ENCODE results near the gene SMG6.
A peak's percentile ranks its signal among the peaks of the same experiment; 100 is the strongest.

SMG6 gene

DNA sequence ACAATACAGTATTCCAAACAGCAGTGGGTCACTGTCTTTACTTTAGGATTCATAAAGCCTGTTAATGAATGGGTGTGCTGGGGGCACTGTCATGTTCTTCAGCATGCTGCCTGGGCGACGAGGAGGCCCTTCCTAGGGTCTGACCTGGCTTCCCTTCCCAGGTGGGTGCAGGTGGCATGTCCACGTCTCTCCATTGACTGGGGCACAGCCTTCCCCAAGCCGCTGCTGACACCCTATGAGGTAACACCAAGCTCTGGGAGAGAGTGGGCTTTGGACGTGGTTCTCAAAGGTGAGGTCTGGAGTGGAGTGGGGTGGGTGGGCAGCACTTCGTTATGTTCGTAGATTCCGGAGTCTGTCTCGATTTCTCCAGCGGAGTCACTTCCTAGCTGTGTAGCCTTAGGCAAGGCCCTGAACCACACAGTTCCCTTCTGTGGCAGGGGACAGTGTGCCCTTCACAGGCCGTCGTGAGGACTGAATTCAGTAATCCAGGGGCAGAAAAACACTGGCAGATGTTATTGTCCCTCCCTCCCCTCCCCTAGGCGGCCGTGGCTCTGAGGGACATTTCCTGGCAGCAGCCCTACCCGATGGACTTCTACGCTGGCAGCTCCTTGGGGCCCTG lies 262.5 kb downstream of the SMG6 start:
- no peak for DNase-seq

DNA sequence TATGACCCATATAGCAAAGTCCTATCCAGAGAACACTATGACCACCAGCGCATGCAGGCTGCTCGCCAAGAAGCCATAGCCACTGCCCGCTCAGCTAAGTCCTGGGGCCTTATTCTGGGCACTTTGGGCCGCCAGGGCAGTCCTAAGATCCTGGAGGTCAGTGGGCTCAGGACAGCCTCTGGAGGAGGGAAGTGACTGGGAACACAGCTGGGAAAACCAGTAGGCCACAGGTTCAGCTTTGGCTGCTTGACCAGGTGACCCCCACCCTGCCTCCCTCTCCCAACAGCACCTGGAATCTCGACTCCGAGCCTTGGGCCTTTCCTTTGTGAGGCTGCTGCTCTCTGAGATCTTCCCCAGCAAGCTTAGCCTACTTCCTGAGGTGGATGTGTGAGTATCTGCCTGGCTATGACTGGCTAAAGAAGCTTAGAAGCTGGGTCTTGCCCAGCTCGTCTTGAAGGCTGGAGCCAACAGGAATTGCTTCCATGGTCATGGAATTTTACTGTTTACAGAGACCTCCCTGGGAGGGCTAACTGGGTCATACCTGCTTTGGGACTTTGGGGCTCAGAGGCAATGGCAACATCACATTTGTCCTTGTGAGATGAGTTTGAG lies 263.3 kb downstream of the SMG6 start:
- DNase-seq: no peak

DNA sequence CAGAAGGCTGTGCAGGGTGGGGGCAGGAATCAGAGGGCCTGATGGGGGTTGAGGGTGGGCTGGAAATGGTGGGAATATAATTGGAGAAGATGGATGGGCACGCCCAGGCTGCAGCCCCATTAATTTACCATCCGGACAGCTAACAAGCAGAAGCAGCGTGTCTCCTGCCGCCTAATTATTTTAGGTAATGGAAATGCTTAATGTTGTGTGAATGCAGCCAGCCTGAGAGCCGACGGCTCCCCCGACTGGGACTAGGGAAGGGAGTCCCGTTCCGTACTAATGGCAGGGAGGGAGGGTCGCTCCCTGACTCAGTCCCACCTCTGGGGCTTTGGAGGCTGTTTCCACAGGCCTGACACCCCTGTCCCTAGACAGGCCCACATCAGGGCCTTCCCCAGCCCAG lies 266.4 kb downstream of the SMG6 start:
- no peak for DNase-seq

DNA sequence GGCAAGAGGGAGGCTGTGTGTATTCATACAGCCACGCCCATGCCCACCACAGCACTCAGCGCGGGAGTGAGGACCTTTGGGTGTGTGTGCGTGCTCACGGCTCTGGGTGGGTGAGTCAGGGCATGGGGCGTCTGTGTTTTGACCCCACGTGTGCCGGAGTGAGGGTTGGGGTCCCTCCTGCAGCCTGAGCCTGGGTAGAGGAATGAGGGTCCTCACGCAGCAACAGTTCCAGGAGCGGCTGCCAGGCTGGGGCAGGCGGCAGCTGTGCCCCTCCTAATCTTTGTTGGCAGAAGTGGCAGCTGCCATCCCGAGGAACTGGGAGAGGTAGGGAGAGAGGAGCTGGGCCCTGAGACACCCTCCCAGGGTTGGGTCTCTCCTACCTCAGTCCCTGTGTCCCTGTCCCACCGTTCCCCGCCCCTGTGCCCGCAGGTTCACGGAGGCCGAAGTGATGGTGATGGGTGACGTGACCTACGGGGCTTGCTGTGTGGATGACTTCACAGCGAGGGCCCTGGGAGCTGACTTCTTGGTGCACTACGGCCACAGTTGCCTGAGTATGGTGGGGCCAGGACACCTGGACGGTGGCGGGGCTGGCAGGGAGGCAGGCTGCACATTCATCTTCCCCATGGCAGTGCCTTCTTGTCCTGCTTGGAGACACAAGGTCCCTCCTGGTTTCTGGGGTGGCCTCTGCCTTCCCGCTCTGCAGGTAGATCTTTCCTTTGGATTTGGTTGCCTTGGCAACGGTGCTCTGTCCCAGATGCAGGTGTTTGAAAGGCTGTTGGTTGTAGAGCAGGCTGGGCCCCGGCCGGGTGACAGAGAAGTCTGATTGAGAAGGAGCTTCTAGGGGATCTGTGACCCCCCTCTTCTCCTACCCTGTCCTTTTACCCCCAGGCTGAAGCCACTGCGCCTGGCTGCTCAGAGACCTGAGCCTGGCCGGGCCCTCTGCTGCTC lies 267.8 kb downstream of the SMG6 start:
- no peak for DNase-seq

DNA sequence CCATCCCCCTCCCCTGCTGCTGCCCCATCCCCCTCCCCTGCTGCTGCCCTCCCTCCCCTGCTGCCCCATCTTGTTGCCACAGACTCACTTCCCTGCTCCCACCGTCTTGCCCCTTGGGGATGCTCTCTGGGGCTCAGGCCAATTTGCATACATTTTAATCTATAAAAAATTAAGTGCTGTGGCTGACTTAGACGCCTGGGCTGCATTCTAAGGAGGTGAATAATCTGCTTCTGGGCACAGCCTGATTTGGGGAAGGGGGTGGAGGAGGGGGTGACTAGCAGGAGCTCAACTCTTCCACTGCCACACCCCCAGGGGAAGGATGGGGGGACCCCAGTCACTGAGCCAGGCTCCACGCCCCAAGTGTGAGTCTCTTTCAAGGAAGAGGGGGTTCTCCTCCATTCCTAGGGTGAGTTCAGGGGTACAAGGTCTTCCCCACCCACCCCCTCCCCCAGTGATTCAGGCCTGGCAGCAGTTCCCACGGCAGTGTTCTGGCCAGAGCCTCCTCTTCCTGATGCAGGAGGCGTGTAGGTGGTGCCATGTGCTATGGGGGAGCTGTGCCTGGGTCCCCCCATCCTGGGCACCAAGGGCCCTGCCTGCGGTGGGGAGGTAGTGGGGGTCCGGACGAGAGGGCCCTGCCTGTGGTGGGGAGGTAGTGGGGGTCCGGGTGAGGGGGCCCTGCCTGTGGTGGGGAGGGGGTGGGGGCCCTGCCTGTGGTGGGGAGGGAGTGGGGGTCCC lies 268.6 kb downstream of the SMG6 start:
- no peak for DNase-seq

DNA sequence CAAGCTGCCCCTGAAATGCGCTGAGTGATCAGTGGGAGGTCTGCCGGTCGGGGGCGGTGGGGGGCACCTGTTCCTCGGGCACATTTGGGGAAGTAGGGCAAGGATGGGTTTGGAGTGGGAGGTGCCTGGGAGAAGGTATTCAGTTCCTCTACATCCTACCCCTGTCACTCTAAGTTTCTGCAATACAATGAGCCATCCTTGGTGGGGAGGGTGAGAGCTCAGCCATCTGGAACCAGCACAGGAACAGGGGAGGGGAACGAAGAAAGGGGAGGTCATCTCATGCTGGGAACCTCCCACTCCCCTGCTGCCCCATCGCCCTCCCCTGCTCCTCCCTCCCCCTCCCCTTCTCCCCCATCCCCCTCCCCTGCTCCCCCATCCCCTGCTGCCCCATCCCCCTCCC lies 269.4 kb downstream of the SMG6 start:
- DNase-seq: no peak

DNA sequence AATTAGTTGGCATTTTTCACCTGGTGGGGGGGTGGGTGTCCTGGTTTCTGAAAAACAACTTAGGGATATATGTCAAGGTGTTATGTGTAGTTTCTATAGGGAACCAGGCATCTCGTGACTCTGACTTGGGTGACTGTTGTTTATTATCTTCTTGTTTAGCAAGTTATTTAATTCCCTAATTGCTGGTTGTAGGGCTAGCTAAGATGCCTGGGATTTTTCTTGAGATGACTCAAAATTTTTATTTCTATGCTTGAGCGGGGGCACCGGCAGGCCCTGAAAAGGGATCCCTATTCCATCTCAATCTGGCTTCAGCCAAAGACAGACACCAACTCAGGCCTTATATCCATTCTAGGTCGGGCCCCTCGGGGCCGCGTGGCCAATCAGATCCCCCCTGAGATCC lies 270.4 kb downstream of the SMG6 start:
- DNase-seq: no peak

DNA sequence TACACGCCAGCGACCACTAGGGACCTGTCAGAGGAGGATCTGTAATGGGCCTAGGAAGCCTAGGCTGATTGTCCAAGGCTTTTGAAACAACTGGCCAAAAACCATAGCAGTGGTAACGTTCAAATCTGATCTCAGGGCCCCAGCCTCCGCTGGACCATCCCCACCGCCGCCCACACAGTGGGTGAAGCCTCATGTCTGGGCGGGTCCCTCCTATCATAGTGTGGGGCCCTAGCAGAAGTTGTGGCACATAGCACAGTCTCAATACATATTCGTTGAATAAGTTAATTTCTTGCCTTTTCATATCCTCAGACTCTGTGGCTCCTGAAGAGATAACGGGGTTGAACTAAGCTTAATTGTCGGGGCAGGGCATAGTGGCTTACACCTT lies 272.8 kb downstream of the SMG6 start:
- no peak for DNase-seq

DNA sequence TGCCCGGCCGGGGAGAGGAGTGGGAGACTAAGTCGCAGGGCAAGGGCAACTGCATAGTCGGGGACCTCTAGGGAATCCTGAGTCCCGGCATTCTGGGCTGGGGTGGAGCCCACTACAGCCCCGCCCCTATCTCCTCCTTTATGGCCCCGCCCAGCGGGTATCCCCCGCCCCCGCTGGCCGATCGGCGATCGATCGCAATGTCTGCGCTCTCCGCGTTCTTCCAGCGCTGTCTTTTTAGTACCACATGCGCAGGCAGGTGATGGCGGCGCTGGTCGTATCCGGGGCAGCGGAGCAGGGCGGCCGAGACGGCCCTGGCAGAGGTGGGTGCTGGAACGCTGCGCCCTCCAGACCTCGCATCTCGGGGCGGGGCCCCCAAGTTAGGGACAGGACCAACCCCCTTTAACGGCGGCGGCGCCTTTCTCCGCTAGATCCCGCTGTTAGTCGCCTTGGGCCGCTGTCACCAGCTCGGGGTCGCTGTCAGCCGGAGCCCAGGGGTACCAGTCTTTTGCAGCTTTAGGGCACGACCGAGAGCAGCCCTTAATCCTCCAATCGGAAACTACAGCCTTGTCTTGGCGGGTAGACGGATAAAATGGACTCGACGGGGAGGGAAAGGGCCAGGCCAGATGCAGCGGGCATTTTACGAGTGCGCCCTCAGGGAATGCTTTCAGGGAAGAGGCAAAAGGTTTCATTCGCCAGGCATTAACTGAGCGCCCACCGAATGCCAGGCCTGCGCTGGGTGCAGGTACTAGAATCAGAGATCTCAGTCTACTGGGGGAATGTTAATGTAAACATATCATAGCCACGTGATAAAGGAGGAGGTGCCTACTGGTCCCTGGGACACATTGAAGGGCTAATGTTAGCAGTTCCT lies 273.4 kb downstream of the SMG6 start, which contains the start of gene DPH1:
Gene DPH1, plus strand, starts transcription at position 243 of the 868 bp plus-strand sequence. Its CDS starts 17 bp downstream, at position 260.
- peak; percentile 59 for DNase-seq

DNA sequence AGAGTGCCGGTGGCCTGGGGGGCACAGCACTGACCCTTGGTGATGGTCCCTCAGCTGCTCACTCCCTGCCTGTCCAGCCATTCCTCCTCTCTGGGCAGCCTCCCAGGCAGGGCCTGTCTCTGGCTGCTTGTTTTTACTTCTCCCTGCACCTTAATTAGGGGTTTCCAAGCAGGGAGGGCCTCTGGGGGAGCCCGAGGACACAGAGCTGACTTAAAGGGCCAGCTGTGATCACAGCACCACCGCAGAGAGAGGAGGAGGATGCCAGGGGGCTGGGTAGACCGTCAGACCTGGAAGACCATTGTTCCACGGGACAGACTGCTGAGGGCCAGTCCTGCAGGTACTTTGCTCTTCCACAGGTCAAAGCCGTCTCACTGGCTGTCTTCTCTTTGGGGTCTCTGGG lies 274.8 kb downstream of the SMG6 start:
- DNase-seq: no peak

DNA sequence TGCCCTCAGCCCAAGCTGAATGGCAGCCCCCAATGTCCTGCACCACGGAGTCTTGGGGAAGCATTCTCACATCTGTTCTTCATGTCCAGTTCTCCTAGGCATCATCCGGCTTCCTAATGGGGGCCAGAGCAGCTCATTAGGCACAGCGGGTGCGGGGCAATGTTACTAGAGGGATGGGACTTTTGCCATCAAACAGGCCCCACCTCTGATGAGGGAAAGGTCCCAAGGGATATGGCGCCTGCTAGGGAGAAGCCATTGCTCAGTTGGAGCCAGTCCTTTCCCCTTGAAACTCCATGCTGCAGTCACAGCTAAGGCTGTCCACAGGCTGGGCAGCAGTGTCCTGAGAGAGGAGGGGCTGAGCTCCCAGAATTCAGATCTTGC lies 275.4 kb downstream of the SMG6 start:
- no peak for DNase-seq

DNA sequence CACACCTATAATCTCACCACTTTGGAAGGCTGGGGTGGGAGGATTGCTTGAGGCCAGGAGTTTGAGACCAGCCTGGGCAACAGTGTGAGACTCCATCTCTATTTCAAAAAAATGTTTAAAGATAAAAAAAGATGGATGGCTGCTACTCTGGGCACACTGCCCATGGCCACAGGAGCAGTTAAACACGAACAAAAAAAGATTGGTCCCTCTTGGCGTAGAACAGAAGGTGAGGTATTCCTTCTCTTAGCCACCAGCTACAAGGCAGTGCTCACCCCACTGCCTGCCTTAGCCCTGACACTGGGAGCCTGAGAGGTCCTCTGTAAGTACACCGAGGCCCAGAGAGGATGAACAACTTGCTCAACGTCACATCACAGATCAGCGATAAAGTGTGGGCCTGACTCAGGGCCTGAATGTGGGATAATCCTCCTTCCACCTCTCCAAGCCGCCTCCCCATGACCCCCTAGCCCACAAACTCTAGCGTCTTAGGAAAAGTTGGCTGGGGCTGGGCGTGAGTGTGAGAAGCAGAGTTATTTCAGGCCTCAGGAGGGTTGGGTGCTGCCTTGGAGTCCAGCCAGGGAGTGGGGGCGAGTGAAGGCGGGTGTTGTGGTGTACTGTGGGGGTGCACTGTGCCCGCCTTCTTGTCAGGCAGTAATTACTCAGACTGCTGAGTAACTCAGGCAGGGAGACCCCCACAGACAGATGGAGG lies 275.9 kb downstream of the SMG6 start:
- DNase-seq: no peak

DNA sequence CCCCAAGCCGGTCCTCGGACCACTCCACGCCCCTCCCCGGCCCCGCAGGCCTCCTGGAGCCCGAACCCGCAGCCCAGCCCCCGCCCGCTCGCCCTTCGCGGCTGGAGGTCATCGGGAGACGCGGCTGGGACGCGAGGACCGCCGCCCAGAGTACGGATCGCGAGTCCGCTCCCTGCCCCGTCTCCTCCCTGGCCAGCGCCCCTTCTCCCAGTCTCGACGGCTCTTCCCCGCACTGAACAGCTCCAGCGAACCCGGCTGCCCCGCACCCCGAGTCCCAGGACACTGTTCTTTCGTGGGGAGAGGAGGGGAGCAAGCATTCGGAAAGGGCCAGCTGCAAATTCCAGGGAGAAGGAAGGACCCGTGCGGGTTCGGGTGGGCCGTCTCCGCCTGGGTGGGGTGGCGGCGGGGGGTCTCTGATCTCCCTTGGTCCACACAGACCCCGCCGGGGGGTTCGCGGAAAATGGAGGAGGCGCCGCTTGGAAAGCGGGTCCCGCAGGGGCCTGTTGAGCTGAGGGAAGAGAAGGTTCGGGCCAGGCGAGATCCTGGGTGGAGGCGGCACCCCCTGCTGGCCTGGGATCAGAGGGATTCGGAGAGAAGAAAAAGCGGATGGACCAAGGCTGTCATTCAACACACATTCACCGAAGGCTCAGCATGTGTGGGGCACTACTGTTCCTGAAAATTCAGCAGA lies 277.8 kb downstream of the SMG6 start:
- peak; percentile 68 for DNase-seq

DNA sequence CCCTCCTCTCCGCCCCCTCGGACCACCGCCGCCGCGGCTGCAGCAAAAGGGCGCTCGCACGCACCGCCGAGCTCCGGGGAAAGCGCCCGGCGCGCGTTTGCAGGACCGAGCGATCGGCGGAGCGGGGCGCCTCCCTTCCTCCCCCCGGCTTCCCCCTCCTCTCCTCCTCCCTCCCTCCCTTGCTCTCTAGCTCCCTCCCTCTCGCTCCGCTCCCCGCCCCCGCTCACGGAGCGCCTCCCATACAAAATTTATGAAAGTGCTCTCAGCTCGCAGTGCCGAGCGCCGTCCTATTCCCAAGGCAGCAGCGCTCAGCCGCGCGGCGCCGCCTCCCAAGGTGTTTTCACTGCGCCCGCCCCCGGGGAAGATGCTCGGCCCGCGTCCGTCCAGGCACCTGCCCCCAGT lies 278.4 kb downstream of the SMG6 start, which contains the start of gene RTN4RL1:
Gene RTN4RL1, minus strand, starts transcription at position 115 of the 402 bp plus-strand sequence. CDS start 469 bp downstream, outside the sequence.
- DNase-seq: peak; percentile 53

DNA sequence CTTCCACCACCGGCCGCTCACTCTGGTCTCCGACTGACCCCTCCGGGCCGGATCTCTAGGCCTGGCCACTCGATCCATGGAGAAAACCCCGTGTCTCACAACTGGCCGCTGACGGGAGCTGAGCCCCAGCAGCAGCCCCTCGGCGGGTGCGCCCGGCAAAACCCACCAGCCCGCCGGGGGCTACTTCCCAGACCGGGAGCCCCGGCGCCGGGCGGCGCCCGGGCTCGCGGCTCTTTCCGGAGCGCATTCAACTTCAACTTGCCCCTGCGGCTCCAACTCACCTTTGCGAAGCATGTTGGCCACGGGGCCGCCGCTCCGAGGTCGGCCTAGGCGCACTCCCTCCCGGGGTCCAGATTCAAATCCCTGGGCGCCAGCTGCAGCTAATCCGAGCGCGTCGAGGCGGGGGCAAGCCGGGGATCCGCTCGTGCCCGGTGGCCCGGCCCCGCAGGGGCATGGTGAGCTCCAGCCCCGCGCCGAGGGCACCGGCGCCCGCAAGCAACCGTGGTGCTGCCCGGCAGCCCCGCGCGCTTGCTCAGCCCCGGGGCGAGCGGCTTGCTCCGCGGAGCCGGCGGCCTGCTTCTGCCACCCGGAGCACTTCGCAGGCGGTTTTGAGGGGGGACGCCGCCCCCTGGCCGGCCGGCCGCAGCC lies 278.9 kb downstream of the SMG6 start:
- DNase-seq: no peak

DNA sequence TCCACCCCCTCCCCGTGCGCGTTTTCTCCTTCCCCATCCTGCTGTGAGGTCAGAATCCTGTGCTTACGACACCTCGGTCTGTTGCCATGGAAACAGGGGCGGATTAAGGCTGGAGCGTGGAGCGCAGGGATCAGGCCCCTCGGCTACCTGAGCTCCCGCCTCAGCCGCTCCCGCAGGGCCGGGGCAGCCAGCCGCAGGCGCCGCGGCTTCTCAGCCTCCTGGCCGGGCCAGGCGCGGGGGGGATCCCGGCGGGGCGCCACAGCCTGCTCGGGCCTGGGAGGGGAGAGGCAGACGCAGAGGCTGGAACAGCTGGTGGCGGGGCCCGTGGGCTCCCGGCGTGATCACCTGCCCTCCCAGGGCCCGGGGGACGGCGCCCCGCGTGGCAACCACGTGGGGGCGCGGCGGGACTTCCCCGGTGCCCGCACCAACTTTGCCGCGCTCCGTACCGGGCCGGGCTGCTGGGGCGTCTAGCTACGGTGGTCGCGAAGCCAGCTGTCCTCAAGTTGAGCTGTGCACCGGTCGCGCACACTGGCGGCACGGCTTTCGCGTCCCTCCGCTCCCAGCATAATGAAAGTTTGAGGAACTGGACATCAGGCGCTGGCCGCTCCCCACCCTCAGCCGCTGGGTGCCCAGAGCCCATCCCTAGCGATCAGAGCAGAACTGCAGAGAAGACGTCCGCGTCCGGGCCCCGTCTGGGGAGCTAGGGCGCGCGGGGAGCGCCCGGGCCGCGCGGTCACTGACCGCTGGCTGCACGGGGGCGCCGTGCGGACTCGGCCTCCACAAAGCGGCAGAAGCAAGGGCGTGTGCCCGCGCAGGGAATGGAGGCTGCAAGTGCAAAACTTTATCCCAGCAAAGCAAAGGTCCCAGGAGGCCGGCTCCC lies 279.7 kb downstream of the SMG6 start:
- peak; percentile 7 for DNase-seq

DNA sequence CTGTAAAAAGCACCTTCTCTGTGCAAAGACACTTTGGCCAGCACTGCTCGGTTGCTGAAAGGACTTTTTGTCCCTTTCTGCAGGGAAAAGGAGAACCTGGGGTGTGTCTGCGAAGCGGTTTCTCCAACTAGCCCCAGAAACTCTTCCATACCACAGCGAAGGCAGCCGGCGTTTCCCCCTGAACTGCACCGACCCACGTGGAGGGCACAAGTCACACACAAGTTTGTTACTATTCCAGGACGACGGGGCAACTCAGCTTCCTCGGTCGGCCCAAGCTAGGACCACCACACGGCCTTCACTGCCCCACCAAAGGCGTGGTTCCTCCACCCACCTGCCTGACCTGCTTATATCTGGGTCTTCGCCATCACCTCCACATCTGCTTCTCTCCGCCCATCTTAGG lies 280.3 kb downstream of the SMG6 start:
- DNase-seq: no peak

DNA sequence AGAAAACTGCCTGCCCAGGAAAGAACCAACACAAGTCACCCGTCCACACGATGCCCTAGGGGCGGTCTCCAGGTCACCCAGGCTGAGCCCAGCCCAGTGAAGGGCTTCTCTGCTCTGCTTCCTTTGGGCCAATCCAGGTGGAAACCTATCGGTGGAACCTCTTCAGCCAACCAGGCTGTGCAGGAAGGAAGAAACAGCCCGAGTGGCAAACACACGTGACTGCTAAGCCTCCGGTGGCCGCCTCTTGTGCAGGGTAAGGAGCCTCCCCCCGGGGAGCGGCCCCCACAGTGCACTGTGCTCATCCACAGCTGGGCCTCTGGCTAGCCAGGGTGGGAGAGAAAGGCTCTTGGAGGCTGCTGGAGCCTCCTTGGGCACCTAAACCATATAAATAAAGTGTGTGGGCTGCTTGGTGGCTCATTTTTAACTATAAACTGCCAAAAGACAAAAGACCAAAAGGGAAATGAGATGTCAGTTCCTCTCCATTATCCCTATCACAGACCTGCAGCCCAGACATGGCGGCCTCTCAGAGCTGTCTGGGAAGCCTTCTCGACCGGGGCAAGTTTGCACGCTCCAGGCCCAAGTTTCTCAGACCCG lies 280.8 kb downstream of the SMG6 start:
- no peak for DNase-seq

DNA sequence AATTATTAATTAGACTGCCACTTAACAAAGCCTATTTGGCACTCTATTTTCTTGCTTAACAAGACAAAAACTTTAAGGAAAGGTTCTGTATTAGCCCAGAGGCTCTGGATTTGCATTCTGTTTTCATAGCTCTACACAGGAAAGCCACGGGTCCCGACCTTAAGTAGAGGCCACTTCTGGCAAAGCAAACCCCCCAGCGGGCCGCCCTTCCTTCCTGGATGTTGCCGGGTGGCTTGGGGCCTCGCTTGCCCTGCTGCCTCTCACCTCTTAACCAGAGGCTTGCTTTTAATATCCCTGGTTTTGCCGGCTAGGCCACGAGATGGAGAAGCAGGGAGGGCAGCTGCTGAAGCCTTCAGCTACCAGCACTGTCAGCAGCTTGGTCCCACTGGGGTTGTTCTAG lies 282.9 kb downstream of the SMG6 start:
- no peak for DNase-seq

Measured in NCI-H1092 treated with DMSO at 0.1 percent for 48 hours (cell line).